ENCODE measurements around the gene FAM217A.

- TF ChIP-seq CTCF (IDR thresholded peaks at IDR 0.05) (peak in 2 of 4 experiments; percentile 10 to 36), EP300 (IDR thresholded peaks at IDR 0.05) (peak in 1 of 4 donors; percentile 34), POLR2AphosphoS5 (IDR thresholded peaks at IDR 0.05) (peak; percentile 77 to 93 (median 82))
Measured at GRCh38 chr6:4021133-4021853, 57.6 kb downstream of the FAM217A start.

Data from sigmoid colon (tissue), 4 donors.